Measurements from ENCODE around the gene SLC5A11. TPM values are rescaled to one million over a fixed set of nuclear protein-coding genes. Genes with fewer than 3 reads are reported as not detected.

Gene SLC5A11
- polyA plus RNA-seq, 3 donors: 0.60 TPM; not detected in 2

GRCh38 chr16:24939738-24940137, 94.0 kb downstream of the SLC5A11 start:
- Histone ChIP-seq H3K9ac (ENCODE audit: insufficient read depth, low read length, poor library complexity, severe bottlenecking) (no peak overlapping the region), H2AFZ (ENCODE audit: insufficient read depth, low read depth, low read length, poor library complexity, severe bottlenecking) (no peak overlapping the region), H3K4me2 (replicated peaks; ENCODE audit: extremely low read depth, low read length, poor library complexity, severe bottlenecking) (no peak overlapping the region), H3K4me3 (replicated peaks in 1 of 3; ENCODE audit: low read depth in 2 of 3, low read length in 3 of 3) (no peak overlapping the region), H3K36me3 (replicated peaks in 1 of 2; ENCODE audit: control insufficient read depth in 1 of 2, insufficient read depth in 2 of 2, low read length in 2 of 2) (peaks cover 74 to 90% of the 10 kb centered on the region in 2 donors), H4K20me1 (ENCODE audit: insufficient read depth, low read length) (peaks cover 39% of the 10 kb centered on the region), H3K79me2 (ENCODE audit: insufficient read depth, low read length) (no peaks in the 10 kb centered on the region), H3K27me3 (ENCODE audit: control insufficient read depth in 2 of 2, insufficient read depth in 2 of 2, low read length in 2 of 2) (no peaks in the 10 kb centered on the region), H3K27ac (ENCODE audit: low read depth in 1 of 2, low read length in 2 of 2) (peak overlapping the region in 1 of 2 donors; percentile 11), H3K9me3 (replicated peaks in 1 of 2; ENCODE audit: control insufficient read depth in 1 of 2, insufficient read depth in 1 of 2, low read length in 2 of 2) (no peaks in the 10 kb centered on the region), H3K4me1 (ENCODE audit: control insufficient read depth in 1 of 2, insufficient read depth in 2 of 2, low read length in 2 of 2) (no peaks in the 10 kb centered on the region)
- no peak for DNase-seq
- 94% methylated on average over 2 of the region's 2 CpGs for WGBS (ENCODE audit: insufficient coverage)
- Mint-ChIP-seq H3K4me3 (no peak overlapping the region), H3K36me3 (peaks cover 67 to 95% of the 10 kb centered on the region in 2 donors), H3K27ac (peak overlapping the region in 1 of 7 donors; percentile 37), H3K4me1 (no peaks in the 10 kb centered on the region), H3K9me3 (no peaks in the 10 kb centered on the region), H3K27me3 (ENCODE audit: low read depth in 3 of 3) (no peaks in the 10 kb centered on the region)
- intact Hi-C loops (cut with micrococcal nuclease): no loop called here
- TF ChIP-seq, protein P1, sequence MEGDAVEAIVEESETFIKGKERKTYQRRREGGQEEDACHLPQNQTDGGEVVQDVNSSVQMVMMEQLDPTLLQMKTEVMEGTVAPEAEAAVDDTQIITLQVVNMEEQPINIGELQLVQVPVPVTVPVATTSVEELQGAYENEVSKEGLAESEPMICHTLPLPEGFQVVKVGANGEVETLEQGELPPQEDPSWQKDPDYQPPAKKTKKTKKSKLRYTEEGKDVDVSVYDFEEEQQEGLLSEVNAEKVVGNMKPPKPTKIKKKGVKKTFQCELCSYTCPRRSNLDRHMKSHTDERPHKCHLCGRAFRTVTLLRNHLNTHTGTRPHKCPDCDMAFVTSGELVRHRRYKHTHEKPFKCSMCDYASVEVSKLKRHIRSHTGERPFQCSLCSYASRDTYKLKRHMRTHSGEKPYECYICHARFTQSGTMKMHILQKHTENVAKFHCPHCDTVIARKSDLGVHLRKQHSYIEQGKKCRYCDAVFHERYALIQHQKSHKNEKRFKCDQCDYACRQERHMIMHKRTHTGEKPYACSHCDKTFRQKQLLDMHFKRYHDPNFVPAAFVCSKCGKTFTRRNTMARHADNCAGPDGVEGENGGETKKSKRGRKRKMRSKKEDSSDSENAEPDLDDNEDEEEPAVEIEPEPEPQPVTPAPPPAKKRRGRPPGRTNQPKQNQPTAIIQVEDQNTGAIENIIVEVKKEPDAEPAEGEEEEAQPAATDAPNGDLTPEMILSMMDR (IDR thresholded peaks at IDR 0.05): no peak

DNA sequence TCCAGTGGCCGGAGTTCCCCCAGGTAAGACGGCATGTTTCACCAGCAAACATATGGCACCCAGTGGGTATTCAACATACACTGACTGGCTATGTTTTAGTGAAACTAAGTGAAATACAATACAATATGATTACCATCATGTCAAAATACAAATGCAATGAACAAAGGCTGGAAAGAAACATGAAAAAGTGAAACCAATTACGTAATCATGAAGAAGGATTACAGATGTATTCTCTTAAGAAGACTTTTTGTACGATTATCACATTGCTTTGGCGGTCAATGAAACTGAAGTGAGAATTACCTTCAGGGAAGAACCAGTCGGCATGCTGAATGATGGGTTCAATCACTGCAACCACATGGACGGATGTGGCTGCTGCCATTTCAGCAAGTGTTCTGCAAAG, 97.7 kb downstream of the SLC5A11 start:
- peaks cover 80 to 92% of the 10 kb centered on the region in 2 donors for H3K36me3 ChIP-seq (replicated peaks in 1 of 2; ENCODE audit: control insufficient read depth in 1 of 2, insufficient read depth in 2 of 2, low read length in 2 of 2)
- no peaks in the 10 kb centered on the region for H3K9me3 ChIP-seq (replicated peaks in 1 of 2; ENCODE audit: control insufficient read depth in 1 of 2, insufficient read depth in 1 of 2, low read length in 2 of 2)

More for the DNA sequence above, 97.7 kb downstream of the SLC5A11 start:
- intact Hi-C loops (cut with micrococcal nuclease): no loop called here
- Histone ChIP-seq H3K4me2 (replicated peaks; ENCODE audit: extremely low read depth, low read length, poor library complexity, severe bottlenecking) (no peak overlapping the region), H3K9ac (ENCODE audit: insufficient read depth, low read length, poor library complexity, severe bottlenecking) (no peak overlapping the region), H3K4me1 (ENCODE audit: control insufficient read depth in 1 of 2, insufficient read depth in 2 of 2, low read length in 2 of 2) (no peaks in the 10 kb centered on the region), H4K20me1 (ENCODE audit: insufficient read depth, low read length) (peaks cover 27% of the 10 kb centered on the region), H3K79me2 (ENCODE audit: insufficient read depth, low read length) (no peaks in the 10 kb centered on the region), H2AFZ (ENCODE audit: insufficient read depth, low read depth, low read length, poor library complexity, severe bottlenecking) (no peak overlapping the region), H3K27ac (ENCODE audit: low read depth in 1 of 2, low read length in 2 of 2) (no peak overlapping the region), H3K4me3 (replicated peaks in 1 of 3; ENCODE audit: low read depth in 2 of 3, low read length in 3 of 3) (no peak overlapping the region), H3K27me3 (ENCODE audit: control insufficient read depth in 2 of 2, insufficient read depth in 2 of 2, low read length in 2 of 2) (no peaks in the 10 kb centered on the region)
- DNase-seq: no peak
- WGBS (ENCODE audit: insufficient coverage): 44% methylated on average over 5 of the region's 7 CpGs
- Mint-ChIP-seq H3K27me3 (ENCODE audit: low read depth in 3 of 3) (peaks cover 0 to 4% (median 0%) of the 10 kb centered on the region in 3 donors), H3K4me3 (no peak overlapping the region), H3K27ac (peak overlapping the region in 2 of 7 donors; percentile 44 to 81), H3K4me1 (no peaks in the 10 kb centered on the region), H3K9me3 (no peaks in the 10 kb centered on the region), H3K36me3 (peaks cover 84 to 96% of the 10 kb centered on the region in 2 donors)
- TF ChIP-seq, protein P1 (IDR thresholded peaks at IDR 0.05): no peak
